GM10266 (cell line): ENCODE data around the gene DIDO1.

Source experiments
- DNase-seq: peaks from one replicate; pipeline ENCODE4 v3.0.0; 2012; ENCODE audit errors: extremely low spot score
- CTCF ChIP-seq: IDR thresholded peaks from 2 replicates; pipeline ENCODE4 v1.5.1; 2012; ENCODE audit warnings: mild to moderate bottlenecking, low read depth; ENCODE audit not compliant: control insufficient read depth, insufficient read depth; ENCODE audit errors: missing control alignments

The DIDO1 gene

GRCh38 chr20:62929051-62929538, 2.8 kb upstream of the DIDO1 start:
- DNase-seq, result peak; percentile 87
- no peak for TF ChIP-seq CTCF

GRCh38 chr20:62928246-62928939, 2.1 kb upstream of the DIDO1 start:
- no peak for DNase-seq
- no peak for TF ChIP-seq CTCF

GRCh38 chr20:62927128-62927705, 912 bp upstream of the DIDO1 start:
- TF ChIP-seq CTCF, result no peak
- no peak for DNase-seq

- no peak for TF ChIP-seq CTCF
- no peak for DNase-seq
These were observed 681 bp downstream of the DIDO1 start for GRCh38 chr20:62925420-62926228.

- DNase-seq, result no peak
- TF ChIP-seq CTCF, result no peak
These were observed 1.3 kb downstream of the DIDO1 start for GRCh38 chr20:62925076-62925419.

- no peak for TF ChIP-seq CTCF
- DNase-seq, result no peak
These were observed 1.7 kb downstream of the DIDO1 start for GRCh38 chr20:62924442-62925075.
